ENCODE measurements around the gene MAD1L1.

DNA sequence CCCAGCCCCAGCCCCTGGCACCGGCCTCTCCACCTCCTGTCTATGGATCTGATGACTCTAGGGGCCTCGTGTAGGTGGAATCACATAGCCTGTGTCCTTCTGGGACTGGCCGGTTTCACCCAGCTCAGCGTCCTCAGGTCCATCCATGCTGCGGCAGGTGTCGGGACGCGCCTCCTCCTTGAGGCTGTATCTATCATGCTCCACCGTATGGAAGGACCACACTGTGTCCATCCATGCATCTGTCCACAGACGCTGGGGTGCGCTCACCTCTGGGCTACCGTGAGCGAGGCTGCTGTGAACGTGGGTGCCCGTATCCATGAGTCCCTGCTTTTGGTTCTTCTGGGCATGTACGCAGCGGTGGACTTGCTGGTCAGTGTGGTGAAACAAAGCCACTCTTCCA is 281.1 kb downstream of the MAD1L1 start:
- TF ChIP-seq, protein P1, sequence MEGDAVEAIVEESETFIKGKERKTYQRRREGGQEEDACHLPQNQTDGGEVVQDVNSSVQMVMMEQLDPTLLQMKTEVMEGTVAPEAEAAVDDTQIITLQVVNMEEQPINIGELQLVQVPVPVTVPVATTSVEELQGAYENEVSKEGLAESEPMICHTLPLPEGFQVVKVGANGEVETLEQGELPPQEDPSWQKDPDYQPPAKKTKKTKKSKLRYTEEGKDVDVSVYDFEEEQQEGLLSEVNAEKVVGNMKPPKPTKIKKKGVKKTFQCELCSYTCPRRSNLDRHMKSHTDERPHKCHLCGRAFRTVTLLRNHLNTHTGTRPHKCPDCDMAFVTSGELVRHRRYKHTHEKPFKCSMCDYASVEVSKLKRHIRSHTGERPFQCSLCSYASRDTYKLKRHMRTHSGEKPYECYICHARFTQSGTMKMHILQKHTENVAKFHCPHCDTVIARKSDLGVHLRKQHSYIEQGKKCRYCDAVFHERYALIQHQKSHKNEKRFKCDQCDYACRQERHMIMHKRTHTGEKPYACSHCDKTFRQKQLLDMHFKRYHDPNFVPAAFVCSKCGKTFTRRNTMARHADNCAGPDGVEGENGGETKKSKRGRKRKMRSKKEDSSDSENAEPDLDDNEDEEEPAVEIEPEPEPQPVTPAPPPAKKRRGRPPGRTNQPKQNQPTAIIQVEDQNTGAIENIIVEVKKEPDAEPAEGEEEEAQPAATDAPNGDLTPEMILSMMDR (IDR thresholded peaks at IDR 0.05) = no peak
- no peak for TF ChIP-seq POLR2A (IDR thresholded peaks at IDR 0.05)
